Activated CD4-positive, alpha-beta T cell treated with anti-CD3 and anti-CD28 coated beads for 1 hour (primary cell): Measurements from ENCODE around the gene RPAP3.

Source experiments
- DNase-seq: peaks from one replicate; pipeline ENCODE4 v3.0.0-alpha.2; 2020

RPAP3 gene

DNA sequence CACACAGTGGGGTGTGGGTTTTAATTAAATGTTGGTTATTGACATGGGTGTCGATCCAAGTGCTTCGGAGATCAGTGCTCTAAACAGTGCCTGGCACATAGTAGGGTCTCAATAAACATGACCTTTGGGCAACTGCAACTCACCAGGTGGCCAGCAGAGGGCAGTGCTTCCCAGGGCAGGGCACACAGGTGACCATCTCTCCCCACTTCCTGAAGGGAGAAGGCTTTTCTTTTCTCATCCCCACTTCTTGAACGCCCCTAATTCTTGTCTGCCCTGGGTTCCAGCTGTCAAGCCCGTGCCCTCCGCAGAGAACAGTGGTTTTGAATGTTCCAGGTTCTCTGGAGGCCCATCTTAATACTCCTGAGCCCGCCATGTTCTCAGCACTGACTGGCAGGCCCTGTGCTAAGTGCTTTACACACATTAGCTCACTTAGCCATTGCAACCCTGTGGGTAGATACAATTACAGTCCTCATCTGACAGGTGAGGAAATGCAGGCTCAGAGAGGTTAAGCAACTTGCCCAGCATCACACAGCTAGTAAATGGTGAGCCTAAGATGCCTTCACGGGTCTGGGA, 36.5 kb upstream of the RPAP3 start:
- DNase-seq, result peak; percentile 58

- peak; percentile 39 for DNase-seq
Observed at GRCh38 chr12:47741340-47741703, 35.5 kb upstream of the RPAP3 start.

- DNase-seq, result no peak
Observed at GRCh38 chr12:47740606-47741339, 34.9 kb upstream of the RPAP3 start.

- no peak for DNase-seq
Observed at GRCh38 chr12:47739979-47740378, 34.1 kb upstream of the RPAP3 start.

GRCh38 chr12:47739297-47739696, 33.5 kb upstream of the RPAP3 start:
- no peak for DNase-seq

GRCh38 chr12:47737936-47738594, 32.2 kb upstream of the RPAP3 start:
- no peak for DNase-seq

DNA sequence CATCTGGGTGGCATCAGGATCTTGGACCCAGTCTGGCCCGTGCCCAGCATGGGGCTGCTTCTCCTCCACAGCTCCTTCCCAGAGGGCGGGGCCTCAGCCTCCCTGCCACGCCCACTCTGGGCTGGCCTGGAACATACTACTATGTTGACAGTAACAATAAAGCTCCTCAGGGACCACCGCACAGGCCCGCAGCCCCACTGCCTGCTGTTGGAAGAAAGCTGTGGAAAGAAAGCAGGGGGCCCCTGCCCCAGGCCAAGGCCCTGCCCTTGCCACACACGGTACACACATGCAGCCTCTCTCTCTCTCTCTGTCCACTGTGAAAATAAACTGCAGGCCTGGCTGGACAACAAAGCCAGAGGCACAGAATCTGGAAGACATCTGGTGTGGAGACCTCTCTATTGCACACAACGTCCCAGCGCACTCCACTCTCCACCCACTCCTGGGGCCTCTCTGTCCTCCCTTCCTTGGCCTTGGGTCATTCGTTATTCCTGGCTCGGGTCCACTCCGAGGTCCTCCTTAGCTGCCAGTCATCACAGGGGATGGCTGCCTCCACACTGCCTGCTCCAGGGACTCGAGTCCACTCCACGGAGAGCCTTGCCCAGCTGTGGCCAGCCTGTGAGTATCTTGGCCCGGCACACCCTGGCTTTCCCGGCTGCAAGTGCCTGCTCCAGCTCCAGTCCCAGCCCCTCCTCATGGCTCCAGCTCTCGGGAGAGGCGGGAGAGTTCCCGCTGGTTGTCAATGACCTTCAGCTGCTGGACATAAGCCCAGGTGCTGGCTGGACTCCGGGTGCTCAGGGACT, 31.2 kb upstream of the RPAP3 start:
- DNase-seq, result no peak

GRCh38 chr12:47736216-47736615, 30.4 kb upstream of the RPAP3 start:
- DNase-seq, result no peak

DNA sequence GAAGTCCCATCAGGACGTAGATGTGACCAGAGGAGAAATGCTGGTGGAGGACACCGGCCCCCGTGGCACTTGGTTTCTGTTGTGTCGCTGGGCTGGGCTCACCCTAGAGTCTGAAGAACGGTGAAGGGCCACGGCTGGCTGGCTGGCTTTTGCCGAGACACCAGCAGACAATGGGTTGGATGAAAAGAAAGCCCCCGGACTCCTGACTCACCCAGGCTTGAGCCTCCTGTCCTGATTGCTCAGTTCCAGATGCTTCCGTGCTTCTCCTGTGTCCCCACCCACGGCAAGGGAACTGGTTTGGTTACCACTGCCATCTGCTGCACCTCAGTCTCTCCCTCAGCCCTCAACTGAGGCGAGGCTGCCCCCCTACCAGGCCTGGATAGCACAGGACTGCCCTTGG, 29.8 kb upstream of the RPAP3 start:
- no peak for DNase-seq

DNA sequence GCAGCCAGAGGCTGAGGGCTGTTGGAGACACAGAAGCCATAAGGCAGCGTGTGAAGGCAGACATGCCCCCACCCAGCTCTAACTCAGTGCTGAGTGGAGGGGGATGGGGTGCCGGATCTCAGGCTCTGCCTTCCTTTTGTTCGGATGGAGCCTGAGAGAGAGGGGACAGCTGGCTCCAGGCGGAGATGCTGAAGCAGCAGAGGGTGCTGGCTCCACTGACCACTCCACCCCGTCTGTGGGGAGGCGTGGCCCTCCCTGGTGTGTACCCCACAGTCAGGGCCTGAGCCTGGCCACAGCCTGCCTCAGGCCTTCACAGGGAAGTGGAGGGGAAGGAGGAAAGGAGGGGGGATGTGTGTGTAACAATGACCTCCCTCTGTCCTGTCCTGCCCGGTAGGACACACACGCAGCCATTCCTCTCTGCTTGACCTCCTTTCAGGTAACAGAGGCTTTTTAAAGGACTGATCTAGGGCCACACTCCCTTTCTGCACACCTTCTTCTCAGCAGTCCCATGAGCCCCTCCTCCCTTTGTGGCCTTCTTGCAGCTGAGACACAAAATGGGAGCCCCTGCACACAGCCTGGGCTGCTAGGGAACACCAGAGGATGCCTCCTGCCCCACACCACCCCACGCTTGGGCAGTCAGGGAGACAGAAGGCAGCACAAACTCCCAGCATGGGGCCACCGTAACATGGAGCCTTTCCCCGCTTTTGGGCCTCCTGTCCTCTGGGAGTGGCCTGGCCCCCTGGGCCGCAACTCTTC, 29.1 kb upstream of the RPAP3 start:
- no peak for DNase-seq

DNA sequence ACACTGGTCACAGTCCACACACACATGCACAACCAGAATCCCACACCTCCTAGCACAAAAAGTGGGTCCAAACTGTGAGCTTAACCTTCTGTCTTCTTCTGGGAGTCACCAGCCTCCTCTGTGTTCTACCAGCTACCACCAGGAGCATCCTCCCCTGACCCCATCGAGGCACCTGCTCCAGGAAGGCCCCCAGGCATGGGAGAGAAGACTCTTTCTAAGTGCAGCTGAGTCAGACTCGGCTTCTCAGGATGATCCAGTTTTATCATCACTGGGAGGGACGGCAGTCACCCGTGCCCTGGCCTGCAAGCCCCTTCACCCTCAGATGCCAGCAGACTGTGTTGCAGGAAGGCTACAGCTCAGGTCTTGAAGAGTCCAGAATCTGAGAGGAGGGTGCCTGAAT, 27.3 kb upstream of the RPAP3 start:
- DNase-seq, result no peak

- DNase-seq, result no peak
Observed at GRCh38 chr12:47732504-47732903, 26.7 kb upstream of the RPAP3 start.

DNA sequence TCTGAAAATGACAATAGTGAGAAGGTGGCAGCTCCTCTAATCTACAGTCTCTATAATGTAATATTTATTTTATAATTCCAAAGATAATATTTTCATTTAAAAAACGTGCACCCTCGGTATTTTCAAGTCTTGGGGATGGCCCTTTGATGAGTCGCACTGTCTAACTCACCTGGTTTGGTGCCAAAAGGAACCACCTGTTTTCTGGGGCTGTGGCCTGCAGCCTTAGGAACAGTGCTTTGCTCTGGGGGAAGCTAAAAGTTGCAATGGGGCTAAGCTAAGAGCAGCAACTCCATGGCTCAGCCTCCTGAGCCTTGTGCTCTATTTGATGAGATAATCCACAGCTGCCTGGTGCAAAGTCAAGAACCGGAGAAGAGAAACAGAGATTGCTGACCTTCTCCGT, 25.9 kb upstream of the RPAP3 start:
- DNase-seq, result no peak

DNA sequence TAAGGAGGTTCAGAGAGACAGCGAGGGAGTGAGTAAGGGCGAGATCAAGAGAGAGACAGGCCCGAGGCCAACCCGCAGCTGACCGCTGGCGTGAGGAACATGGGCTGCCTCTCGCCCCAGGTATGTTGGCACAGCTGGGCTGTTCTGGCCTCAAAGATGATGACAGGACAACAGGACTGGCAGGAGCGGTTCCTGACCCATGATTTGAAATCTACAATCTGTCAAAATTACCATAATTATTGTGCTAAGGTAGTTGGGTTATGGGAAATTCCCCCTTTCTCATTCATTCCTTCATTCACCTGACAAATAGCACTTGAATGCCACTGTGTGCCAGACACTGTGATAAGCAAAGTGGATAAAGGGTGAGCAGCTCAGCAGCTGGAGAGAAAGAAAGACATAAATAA, 24.5 kb upstream of the RPAP3 start:
- no peak for DNase-seq

GRCh38 chr12:47729233-47729632, 23.4 kb upstream of the RPAP3 start:
- DNase-seq, result no peak

GRCh38 chr12:47725893-47726292, 20.1 kb upstream of the RPAP3 start:
- DNase-seq, result no peak

DNA sequence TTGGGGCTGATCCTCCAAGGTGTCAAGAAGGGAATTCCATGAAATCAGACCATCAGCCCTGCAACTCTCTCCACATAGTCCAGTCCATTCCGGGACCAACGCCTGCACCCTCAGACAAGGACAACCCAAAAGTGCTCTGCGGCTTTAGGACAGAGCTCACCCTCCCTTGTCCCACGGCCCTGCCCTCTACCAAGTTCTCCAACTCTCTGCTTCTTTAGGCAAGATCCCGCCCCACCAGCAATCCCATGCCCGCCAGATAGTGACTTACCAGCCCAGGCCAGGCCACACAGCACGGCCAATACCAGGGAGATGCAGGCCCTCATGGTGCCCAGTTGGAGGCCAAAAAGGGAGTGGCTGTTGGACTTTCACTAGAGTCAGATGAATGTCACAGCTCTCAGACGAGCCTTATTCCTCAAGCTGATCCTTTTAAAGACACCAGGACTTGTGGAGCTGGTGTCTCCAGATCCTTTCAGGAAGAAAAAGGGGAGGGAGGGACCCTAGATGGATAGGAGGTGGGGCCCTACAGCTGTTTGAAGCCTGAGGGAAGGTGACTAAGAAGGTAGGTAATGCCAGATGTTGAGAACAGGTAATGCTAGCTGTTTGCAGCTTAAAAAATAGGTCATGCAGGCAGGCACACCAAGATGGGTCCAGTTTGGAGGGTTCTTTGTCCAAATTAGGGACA, 19.4 kb upstream of the RPAP3 start, which contains the start of gene ENDOU:
Gene ENDOU (minus strand): TSS at position 400 of the 682 bp plus-strand sequence. CDS start 77 bp downstream, at position 323.
- no peak for DNase-seq

DNA sequence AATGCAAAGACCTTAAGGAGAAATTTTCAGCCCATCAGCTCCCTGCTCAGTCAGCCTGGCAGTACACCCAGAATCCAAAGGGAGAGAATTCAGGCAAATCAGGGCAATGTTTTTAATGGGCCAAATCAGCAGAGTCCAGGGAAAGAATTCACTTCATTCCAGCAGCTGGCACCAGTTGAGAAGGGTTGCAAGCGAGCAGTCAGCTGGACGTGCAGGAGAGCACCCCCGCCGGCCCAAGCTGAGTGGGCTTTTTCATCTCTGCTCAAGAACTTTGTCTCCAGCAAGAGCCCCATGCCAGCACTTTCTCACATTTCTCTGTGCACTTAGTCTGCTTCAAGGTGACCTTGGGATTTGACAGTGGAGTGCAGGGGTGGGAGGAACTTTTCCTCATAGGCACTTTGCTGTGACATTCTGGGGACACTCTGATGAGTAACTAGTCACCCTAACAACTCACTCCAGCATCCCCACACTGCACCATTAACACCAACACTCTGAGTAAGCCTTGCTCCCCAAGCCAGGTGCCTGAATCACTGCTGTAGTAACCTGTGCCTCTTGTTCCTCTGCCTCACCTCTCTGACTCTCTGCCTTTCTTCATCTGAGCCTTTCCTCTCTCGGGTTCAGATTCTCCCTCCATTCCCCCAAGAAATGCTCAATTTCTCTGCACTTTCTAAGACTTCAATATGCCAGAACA, 17.3 kb upstream of the RPAP3 start:
- DNase-seq, result no peak

- DNase-seq, result no peak
Observed at GRCh38 chr12:47722136-47722834, 16.5 kb upstream of the RPAP3 start.

DNA sequence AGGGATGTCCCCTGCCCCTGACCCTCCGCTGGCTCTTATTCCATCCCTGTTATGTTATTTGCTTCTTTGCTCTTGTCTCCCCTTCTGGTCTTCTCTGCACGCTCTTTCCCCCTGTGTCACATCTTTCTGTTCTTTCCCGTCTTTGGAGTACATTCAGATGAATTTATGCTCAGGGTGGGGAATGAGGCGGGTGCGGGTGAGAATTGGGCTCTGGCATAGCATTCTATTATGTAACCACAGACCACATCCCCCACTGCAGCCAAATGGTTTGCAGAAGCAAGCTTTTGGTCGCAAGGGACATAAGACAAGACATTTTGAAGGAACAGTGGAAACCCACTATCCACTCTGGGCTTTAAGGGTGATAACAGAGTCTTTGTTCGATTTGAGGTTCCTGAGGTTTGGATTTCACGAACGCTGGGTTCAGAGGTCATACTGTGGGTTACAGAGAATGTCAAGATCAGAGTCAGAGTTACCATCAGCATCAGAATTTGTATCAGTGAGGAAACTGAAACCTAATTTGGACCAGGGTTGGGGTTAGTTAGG, 15.7 kb upstream of the RPAP3 start:
- DNase-seq, result no peak

DNA sequence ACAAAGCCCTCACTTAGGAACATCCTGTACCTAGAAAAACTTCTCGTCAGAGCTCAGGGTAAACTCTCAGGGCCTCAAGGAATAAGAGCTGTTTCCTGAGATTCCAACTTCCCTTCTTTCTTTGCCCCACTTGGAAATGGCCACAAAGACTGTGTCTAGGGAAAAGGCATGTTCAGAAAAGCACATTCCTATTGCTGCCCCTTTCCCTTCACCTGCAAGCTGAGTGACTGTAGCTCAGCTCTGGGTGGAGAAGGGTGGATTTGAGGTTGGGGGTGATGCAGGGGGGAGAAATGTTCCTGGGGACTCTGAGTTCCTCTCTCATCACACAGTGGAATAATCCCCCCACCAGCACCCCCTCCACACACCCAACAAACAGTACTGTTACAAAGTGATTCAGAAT, 12.7 kb upstream of the RPAP3 start:
- no peak for DNase-seq
